Endothelial cell of umbilical vein (primary cell): ENCODE measurements around the gene CHL1.

Source experiments
- EZH2 ChIP-seq: IDR thresholded peaks from 2 replicates; pipeline ENCODE4 v1.6.1; 2012; ENCODE audit warnings: borderline replicate concordance, low read depth, mild to moderate bottlenecking, moderate library complexity, low read length, inconsistent platforms; ENCODE audit not compliant: severe bottlenecking
- FOS ChIP-seq: IDR thresholded peaks from 2 replicates; pipeline ENCODE4 v1.6.1; 2011; ENCODE audit warnings: mild to moderate bottlenecking, low read length, moderate library complexity, borderline replicate concordance; ENCODE audit not compliant: insufficient read depth
- JUN ChIP-seq: IDR thresholded peaks from 2 replicates; pipeline ENCODE4 v1.6.1; 2011; ENCODE audit warnings: borderline replicate concordance, low read depth; ENCODE audit not compliant: insufficient read length, insufficient read depth
- MAX ChIP-seq: IDR thresholded peaks from 2 replicates; pipeline ENCODE4 v1.6.1; 2011; ENCODE audit not compliant: insufficient read depth, insufficient read length
- MYC ChIP-seq: IDR thresholded peaks from one replicate; pipeline ENCODE4 v1.6.1; 2011; ENCODE audit warnings: mild to moderate bottlenecking, low read depth, low read length
- POLR2A ChIP-seq: IDR thresholded peaks from 2 replicates; pipeline ENCODE4 v1.6.1; 2012; ENCODE audit warnings: low read depth, mild to moderate bottlenecking, control low read depth, low read length
- POLR2AphosphoS5 ChIP-seq: IDR thresholded peaks from 2 replicates; pipeline ENCODE4 v1.6.1; 2012; ENCODE audit warnings: low read depth, mild to moderate bottlenecking, control low read depth, low read length, moderate library complexity; ENCODE audit not compliant: insufficient read depth
- TF ChIP-seq, protein P1 (sequence below), 2 donors: IDR thresholded peaks; 1 replicate in 1 of 2; 2 replicates in 1 of 2; pipeline ENCODE4 v1.5.1; 2011; ENCODE audit warnings: low read length in 2 of 2, mild to moderate bottlenecking in 2 of 2, moderate library complexity in 2 of 2, control low read depth in 1 of 2, inconsistent platforms in 1 of 2, low read depth in 1 of 2; ENCODE audit not compliant: insufficient read depth in 1 of 2; ENCODE audit errors: extremely low read depth in 1 of 2

DNA sequence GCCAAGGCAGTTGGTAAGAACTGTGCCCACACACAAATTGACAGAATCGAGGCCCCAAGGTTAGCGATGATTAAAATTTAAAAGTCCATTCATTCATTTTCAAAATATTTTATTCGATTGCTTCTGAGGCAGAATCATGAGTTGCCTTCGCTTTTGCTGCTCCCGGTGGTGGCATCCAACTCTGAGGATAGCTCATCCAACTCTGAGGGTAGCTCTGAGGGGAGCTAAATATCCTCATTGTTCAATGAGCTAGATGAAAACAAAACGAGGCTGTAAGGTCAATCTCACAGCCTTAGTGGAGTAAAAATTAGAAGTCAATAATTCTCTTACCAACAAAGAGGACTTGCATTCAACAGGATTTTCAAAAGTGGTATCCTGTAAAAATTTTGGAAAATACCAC lies 897 bp upstream of the CHL1 start:
- TF ChIP-seq POLR2A (no peak), POLR2AphosphoS5 (no peak), EZH2 (no peak), MYC (no peak), FOS (no peak), MAX (no peak), JUN (no peak)
- TF ChIP-seq, protein P1, sequence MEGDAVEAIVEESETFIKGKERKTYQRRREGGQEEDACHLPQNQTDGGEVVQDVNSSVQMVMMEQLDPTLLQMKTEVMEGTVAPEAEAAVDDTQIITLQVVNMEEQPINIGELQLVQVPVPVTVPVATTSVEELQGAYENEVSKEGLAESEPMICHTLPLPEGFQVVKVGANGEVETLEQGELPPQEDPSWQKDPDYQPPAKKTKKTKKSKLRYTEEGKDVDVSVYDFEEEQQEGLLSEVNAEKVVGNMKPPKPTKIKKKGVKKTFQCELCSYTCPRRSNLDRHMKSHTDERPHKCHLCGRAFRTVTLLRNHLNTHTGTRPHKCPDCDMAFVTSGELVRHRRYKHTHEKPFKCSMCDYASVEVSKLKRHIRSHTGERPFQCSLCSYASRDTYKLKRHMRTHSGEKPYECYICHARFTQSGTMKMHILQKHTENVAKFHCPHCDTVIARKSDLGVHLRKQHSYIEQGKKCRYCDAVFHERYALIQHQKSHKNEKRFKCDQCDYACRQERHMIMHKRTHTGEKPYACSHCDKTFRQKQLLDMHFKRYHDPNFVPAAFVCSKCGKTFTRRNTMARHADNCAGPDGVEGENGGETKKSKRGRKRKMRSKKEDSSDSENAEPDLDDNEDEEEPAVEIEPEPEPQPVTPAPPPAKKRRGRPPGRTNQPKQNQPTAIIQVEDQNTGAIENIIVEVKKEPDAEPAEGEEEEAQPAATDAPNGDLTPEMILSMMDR (IDR thresholded peaks at IDR 0.05; ENCODE audit: extremely low read depth in 1 of 2, insufficient read depth in 1 of 2, low read depth in 1 of 2, low read length in 2 of 2): no peak
